ENCODE measurements around the gene FBXO24. TPM values are rescaled to one million over a fixed set of nuclear protein-coding genes. Genes with fewer than 3 reads are reported as not detected.
A peak's percentile ranks its signal among the peaks of the same experiment; 100 is the strongest.
"Not testable (repeated sequence)": the region's sequence is repeated elsewhere in the genome, so short reads cannot be mapped to it uniquely, and the experiment has no call there.

FBXO24 gene
- total RNA-seq, 2 experiments from 2014 or later = 0.80 to 1.3 TPM

- CTCF ChIA-PET = interaction anchor here (0.7 to 11.4 kb wide), 16 partner anchors 8 to 130 kb away, joined by 3 to 154 read pairs (median 4); partner anchors contain the start of genes FBXO24, GIGYF1 and LRCH4
- Mint-ChIP-seq H3K36me3 (peaks cover 17% of the 10 kb centered on the region), H3K27me3 (no peaks in the 10 kb centered on the region), H3K4me1 (peaks cover 23% of the 10 kb centered on the region), H3K9me3 (ENCODE audit: low read depth) (no peaks in the 10 kb centered on the region), H3K4me3 (no peak overlapping the region), H3K27ac (no peak overlapping the region)
- DNase-seq (no peak), ATAC-seq (no peak)
Observed at GRCh38 chr7:100563100-100563564, 23.0 kb upstream of the FBXO24 start.

DNA sequence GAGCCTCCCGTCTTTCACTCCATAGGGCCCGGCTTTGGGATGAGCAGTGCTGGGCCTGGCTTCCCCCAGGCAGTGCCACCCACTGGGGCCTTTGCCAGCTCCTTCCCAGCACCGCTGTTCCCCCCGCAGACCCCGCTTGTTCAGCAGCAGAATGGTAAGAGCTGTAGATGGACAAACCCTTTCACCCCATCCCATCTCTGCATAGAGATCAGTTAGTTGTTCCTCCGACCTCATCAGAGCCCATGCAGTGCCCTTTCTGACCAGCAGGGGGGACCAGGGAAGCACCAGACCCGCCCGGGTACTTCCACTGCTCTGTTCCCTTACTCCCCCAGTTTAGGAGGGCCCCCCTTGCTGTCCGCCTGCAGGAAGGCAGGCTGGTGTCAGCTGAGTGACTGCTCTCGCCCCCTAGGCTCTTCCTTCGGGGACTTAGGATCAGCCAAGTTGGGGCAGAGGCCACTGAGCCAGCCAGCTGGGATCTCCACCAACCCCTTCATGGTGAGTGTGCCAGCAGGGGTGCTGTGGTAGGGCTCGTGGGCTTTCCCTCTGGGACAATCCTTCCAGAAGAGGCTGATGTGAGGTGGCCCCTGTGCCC lies 22.2 kb upstream of the FBXO24 start:
- CTCF ChIA-PET = interaction anchor here (0.7 to 11.4 kb wide), 29 partner anchors 9 to 425 kb away, joined by 3 to 154 read pairs (median 4); partner anchors contain the start of genes FBXO24, GIGYF1, GNB2 and LRCH4
- Mint-ChIP-seq H3K27me3 (no peaks in the 10 kb centered on the region), H3K4me3 (no peak overlapping the region), H3K36me3 (peaks cover 16% of the 10 kb centered on the region), H3K27ac (peak overlapping the region; percentile 44), H3K9me3 (ENCODE audit: low read depth) (no peaks in the 10 kb centered on the region), H3K4me1 (peaks cover 31% of the 10 kb centered on the region)
- DNase-seq = peak; percentile 87
- ATAC-seq = peak; percentile 62

DNA sequence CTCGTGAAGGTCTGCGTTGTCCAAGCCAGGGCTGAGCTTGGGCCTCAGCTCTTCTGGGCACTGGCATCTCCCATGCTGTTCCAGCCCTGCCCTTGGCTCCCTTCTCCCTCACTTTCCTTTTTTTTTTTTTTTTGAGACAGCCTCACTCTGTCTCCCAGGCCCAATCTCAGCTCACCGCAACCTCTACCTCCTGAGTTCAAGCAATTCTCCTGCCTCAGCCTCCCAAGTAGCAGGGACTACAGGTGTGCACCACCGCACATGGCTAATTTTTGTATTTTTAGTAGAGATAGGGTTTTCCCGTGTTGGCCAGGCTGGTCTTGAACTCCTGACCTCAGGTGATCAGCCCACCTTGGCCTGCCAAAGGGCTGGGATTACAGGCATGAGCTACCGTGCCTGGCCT lies 21.7 kb upstream of the FBXO24 start:
- not testable (repeated sequence) for DNase-seq; H3K9me3 Mint-ChIP-seq (ENCODE audit: low read depth); H3K27me3 Mint-ChIP-seq; H3K4me3 Mint-ChIP-seq; H3K27ac Mint-ChIP-seq; ATAC-seq
- Mint-ChIP-seq H3K36me3 (peaks cover 13% of the 10 kb centered on the region), H3K4me1 (peaks cover 36% of the 10 kb centered on the region)
- CTCF ChIA-PET = interaction anchor here (0.7 to 11.4 kb wide), 28 partner anchors 10 to 426 kb away, joined by 3 to 154 read pairs (median 4); partner anchors contain the start of genes FBXO24, GIGYF1, GNB2 and LRCH4

- H3K4me3 Mint-ChIP-seq = no peak overlapping the region
- H3K4me1 Mint-ChIP-seq = peaks cover 37% of the 10 kb centered on the region
- DNase-seq (no peak), ATAC-seq (no peak)
- no peaks in the 10 kb centered on the region for H3K27me3 Mint-ChIP-seq
- CTCF ChIA-PET = interaction anchor here (0.7 to 11.4 kb wide), 17 partner anchors 10 to 426 kb away, joined by 3 to 154 read pairs (median 4); partner anchors contain the start of genes FBXO24, GIGYF1, GNB2 and LRCH4
- no peaks in the 10 kb centered on the region for H3K9me3 Mint-ChIP-seq (ENCODE audit: low read depth)
- H3K27ac Mint-ChIP-seq = no peak overlapping the region
- H3K36me3 Mint-ChIP-seq = peaks cover 12% of the 10 kb centered on the region
Observed at GRCh38 chr7:100565133-100565571, 21.0 kb upstream of the FBXO24 start.

- DNase-seq = no peak
- ATAC-seq = no peak
- no peaks in the 10 kb centered on the region for H3K9me3 Mint-ChIP-seq (ENCODE audit: low read depth)
- H3K4me1 Mint-ChIP-seq = peaks cover 44% of the 10 kb centered on the region
- CTCF ChIA-PET = interaction anchor here (0.6 to 11.4 kb wide), 11 partner anchors 17 to 159 kb away, joined by 3 to 154 read pairs (median 4); partner anchors contain the start of genes FBXO24, GIGYF1, LRCH4 and NYAP1
- no peak overlapping the region for H3K4me3 Mint-ChIP-seq
- peak overlapping the region; percentile 54 for H3K27ac Mint-ChIP-seq
- peaks cover 12% of the 10 kb centered on the region for H3K36me3 Mint-ChIP-seq
- H3K27me3 Mint-ChIP-seq = no peaks in the 10 kb centered on the region
Observed at GRCh38 chr7:100566018-100566531, 20.1 kb upstream of the FBXO24 start.

DNA sequence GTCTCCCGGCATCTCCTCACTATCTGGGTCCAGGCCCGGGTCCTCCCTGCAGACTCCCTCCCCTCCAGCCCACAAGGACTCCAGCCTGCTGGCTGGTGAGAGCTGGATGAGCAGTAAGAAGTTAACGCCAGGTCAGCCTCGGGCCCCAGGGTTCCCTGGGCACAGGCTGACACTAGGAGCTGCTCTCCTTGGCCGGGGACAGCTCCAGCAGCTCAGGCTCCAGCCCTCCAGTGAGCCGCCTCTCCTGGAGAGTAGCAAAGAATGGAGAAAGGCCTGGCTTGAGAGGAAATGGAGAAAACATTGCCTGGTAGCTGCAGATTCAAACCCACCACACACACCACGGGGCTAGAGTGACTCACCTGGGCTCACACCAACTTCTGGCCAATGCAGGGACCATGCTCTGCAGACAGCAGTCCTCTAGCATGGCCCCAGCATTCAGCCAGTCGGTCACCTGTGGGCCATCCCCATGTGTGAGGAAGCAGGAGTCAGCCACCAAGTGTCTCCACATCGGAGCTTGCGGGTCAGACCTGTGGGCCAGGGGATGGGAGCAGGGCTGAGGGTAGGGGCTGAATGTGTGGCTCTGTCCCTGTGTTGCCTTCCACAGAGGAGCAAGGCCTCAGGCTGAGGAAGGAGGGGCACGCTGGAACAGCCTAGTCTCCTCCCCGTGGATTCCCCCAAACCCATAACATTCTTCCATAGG lies 18.9 kb upstream of the FBXO24 start:
- H3K27me3 Mint-ChIP-seq = no peaks in the 10 kb centered on the region
- peak overlapping the region; percentile 78 for H3K27ac Mint-ChIP-seq
- DNase-seq (no peak), ATAC-seq (no peak)
- H3K4me3 Mint-ChIP-seq = no peak overlapping the region
- CTCF ChIA-PET = interaction anchor here (0.9 to 11.4 kb wide), 8 partner anchors 18 to 138 kb away, joined by 3 to 154 read pairs (median 4); partner anchors contain the start of genes AGFG2, FBXO24, GIGYF1 and LRCH4
- no peaks in the 10 kb centered on the region for H3K9me3 Mint-ChIP-seq (ENCODE audit: low read depth)
- H3K36me3 Mint-ChIP-seq = peaks cover 12% of the 10 kb centered on the region
- peaks cover 49% of the 10 kb centered on the region for H3K4me1 Mint-ChIP-seq

GRCh38 chr7:100567751-100568175 lies 18.4 kb upstream of the FBXO24 start:
- Mint-ChIP-seq H3K27ac (peak overlapping the region; percentile 78), H3K36me3 (peaks cover 8% of the 10 kb centered on the region), H3K4me3 (no peak overlapping the region), H3K4me1 (peaks cover 49% of the 10 kb centered on the region), H3K9me3 (ENCODE audit: low read depth) (no peaks in the 10 kb centered on the region), H3K27me3 (no peaks in the 10 kb centered on the region)
- ATAC-seq (no peak), DNase-seq (peak; percentile 55)
- CTCF ChIA-PET = interaction anchor here (1.2 to 11.4 kb wide), 6 partner anchors 18 to 138 kb away, joined by 3 to 154 read pairs (median 4); partner anchors contain the start of genes FBXO24, LRCH4 and POP7

GRCh38 chr7:100568176-100568895 lies 17.8 kb upstream of the FBXO24 start:
- Mint-ChIP-seq H3K4me1 (peaks cover 49% of the 10 kb centered on the region), H3K36me3 (peaks cover 6% of the 10 kb centered on the region), H3K27ac (peak overlapping the region; percentile 78), H3K4me3 (no peak overlapping the region), H3K27me3 (no peaks in the 10 kb centered on the region), H3K9me3 (ENCODE audit: low read depth) (no peaks in the 10 kb centered on the region)
- ATAC-seq = no peak
- DNase-seq = no peak
- CTCF ChIA-PET = interaction anchor here (1.0 to 11.4 kb wide), 9 partner anchors 9 to 137 kb away, joined by 3 to 154 read pairs (median 8); partner anchors contain the start of genes FBXO24, LRCH4 and POP7

- Mint-ChIP-seq H3K36me3 (peaks cover 4% of the 10 kb centered on the region), H3K4me3 (peak overlapping the region; percentile 16), H3K27ac (peak overlapping the region; percentile 22), H3K27me3 (no peaks in the 10 kb centered on the region), H3K4me1 (peaks cover 46% of the 10 kb centered on the region), H3K9me3 (ENCODE audit: low read depth) (no peaks in the 10 kb centered on the region)
- DNase-seq = peak; percentile 73
- ATAC-seq = peak; percentile 48
- CTCF ChIA-PET = interaction anchor here (0.7 to 11.4 kb wide), 8 partner anchors 10 to 136 kb away, joined by 3 to 154 read pairs (median 8); partner anchors contain the start of genes FBXO24, LRCH4 and POP7
Observed at GRCh38 chr7:100568896-100569844, 17.0 kb upstream of the FBXO24 start.

DNA sequence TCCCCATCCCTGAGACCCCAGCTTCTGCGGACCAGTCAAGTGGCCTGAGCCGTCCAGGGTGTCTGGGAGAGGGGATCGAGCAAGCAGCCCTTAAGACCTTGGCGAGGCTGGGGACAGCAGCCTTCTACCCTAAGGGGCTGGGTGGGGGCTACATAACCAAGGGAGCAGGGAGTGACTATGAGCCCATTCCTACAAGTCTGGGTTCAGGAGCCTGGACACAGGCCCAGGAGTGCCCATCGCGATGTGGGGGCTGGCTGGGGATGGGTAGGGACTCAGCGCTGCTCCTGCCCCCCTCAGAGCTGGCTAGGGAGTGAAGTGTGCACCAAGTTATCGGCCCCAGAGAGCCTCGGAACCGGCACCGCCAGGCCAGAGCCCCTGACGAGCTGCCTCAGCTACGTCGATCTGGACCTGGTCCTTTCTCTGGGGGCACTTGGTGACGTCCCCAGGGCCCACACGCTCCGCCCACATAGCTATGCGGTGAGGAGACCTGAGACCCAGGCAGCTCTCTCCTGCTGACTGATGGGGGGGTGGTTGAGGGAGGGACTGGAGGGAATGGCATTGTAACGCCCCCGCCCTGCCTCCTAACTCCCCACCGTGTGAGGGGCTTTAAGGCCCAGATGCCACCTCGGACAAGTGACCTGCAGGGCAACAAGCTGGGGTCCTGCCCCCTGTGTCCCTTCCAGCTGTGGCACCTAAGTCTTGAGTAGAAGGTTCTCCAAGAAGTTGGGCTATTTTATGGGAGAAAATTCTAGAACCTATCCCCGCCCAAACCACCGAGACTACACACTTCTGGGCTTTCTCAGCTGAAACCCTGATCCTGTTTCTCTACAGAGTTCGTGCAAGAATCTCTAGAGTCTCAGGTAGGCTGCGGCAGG lies 14.9 kb upstream of the FBXO24 start:
- no peak overlapping the region for H3K27ac Mint-ChIP-seq

GRCh38 chr7:100571829-100572116 lies 14.4 kb upstream of the FBXO24 start:
- ATAC-seq = no peak
- H3K36me3 Mint-ChIP-seq = peaks cover 8% of the 10 kb centered on the region
- no peak overlapping the region for H3K4me3 Mint-ChIP-seq
- CTCF ChIA-PET = interaction anchor here (0.7 to 1.7 kb wide), 6 partner anchors 9 to 121 kb away, joined by 3 to 11 read pairs (median 3); no protein-coding TSS in a partner anchor
- H3K27me3 Mint-ChIP-seq = no peaks in the 10 kb centered on the region
- DNase-seq = no peak
- peaks cover 43% of the 10 kb centered on the region for H3K4me1 Mint-ChIP-seq
- H3K27ac Mint-ChIP-seq = no peak overlapping the region
- H3K9me3 Mint-ChIP-seq (ENCODE audit: low read depth) = no peaks in the 10 kb centered on the region

More for the DNA sequence above, 14.9 kb upstream of the FBXO24 start:
- no peak for ATAC-seq
- DNase-seq = no peak
- CTCF ChIA-PET = interaction anchor here (0.7 to 1.7 kb wide), 10 partner anchors 8 to 122 kb away, joined by 3 to 11 read pairs (median 3); partner anchors contain the start of genes FBXO24 and MOSPD3
- Mint-ChIP-seq H3K27me3 (no peaks in the 10 kb centered on the region), H3K4me1 (peaks cover 46% of the 10 kb centered on the region), H3K4me3 (no peak overlapping the region), H3K36me3 (peaks cover 5% of the 10 kb centered on the region), H3K9me3 (ENCODE audit: low read depth) (no peaks in the 10 kb centered on the region)

Data from activated CD8-positive, alpha-beta memory T cell treated with anti-CD3 and anti-CD28 coated beads, Interleukin-2, amount 10 ng/mL, durations not matched to agents 7 days and 5 days (primary cell).